ENCODE measurements around the gene CYP17A1. TPM values are rescaled to one million over a fixed set of nuclear protein-coding genes. Genes with fewer than 3 reads are reported as not detected.
"Not testable (repeated sequence)": the region's sequence is repeated elsewhere in the genome, so short reads cannot be mapped to it uniquely, and the experiment has no call there.

Gene CYP17A1
- total RNA-seq, 1 donor from 2014 or later, result not detected

GRCh38 chr10:102859911-102860310 lies 22.7 kb upstream of the CYP17A1 start:
- peaks cover 21% of the 10 kb centered on the region for H3K36me3 Mint-ChIP-seq (ENCODE audit: unreplicated experiment)
- H3K27me3 Mint-ChIP-seq (ENCODE audit: unreplicated experiment), result no peaks in the 10 kb centered on the region
- H3K4me1 Mint-ChIP-seq (ENCODE audit: unreplicated experiment), result peaks cover 23% of the 10 kb centered on the region
- H3K9me3 Mint-ChIP-seq (ENCODE audit: unreplicated experiment), result no peaks in the 10 kb centered on the region
- no peak overlapping the region for H3K27ac Mint-ChIP-seq (ENCODE audit: unreplicated experiment)
- no peak for DNase-seq (ENCODE audit: extremely low spot score, unreplicated experiment)
- no peak for TF ChIP-seq CTCF (IDR thresholded peaks at IDR 0.05)
- H3K4me3 Mint-ChIP-seq (ENCODE audit: unreplicated experiment), result no peak overlapping the region

- DNase-seq (ENCODE audit: extremely low spot score, unreplicated experiment), result peak; percentile 1
- Mint-ChIP-seq H3K27me3 (ENCODE audit: unreplicated experiment) (no peaks in the 10 kb centered on the region), H3K9me3 (ENCODE audit: unreplicated experiment) (no peaks in the 10 kb centered on the region), H3K4me3 (ENCODE audit: unreplicated experiment) (no peak overlapping the region), H3K4me1 (ENCODE audit: unreplicated experiment) (peaks cover 25% of the 10 kb centered on the region), H3K36me3 (ENCODE audit: unreplicated experiment) (peaks cover 10% of the 10 kb centered on the region), H3K27ac (ENCODE audit: unreplicated experiment) (peak overlapping the region; percentile 70)
- TF ChIP-seq CTCF (IDR thresholded peaks at IDR 0.05), result no peak
Observed at GRCh38 chr10:102856758-102857424, 19.7 kb upstream of the CYP17A1 start.

- peak overlapping the region; percentile 60 for H3K4me3 Mint-ChIP-seq (ENCODE audit: unreplicated experiment)
- H3K36me3 Mint-ChIP-seq (ENCODE audit: unreplicated experiment); H3K9me3 Mint-ChIP-seq (ENCODE audit: unreplicated experiment); H3K27me3 Mint-ChIP-seq (ENCODE audit: unreplicated experiment): not testable (repeated sequence)
- peak overlapping the region; percentile 91 for H3K27ac Mint-ChIP-seq (ENCODE audit: unreplicated experiment)
- peaks cover 25% of the 10 kb centered on the region for H3K4me1 Mint-ChIP-seq (ENCODE audit: unreplicated experiment)
- peak; percentile 89 for DNase-seq (ENCODE audit: extremely low spot score, unreplicated experiment)
Observed at GRCh38 chr10:102855731-102856436, 18.7 kb upstream of the CYP17A1 start.

GRCh38 chr10:102853237-102853636 lies 16.0 kb upstream of the CYP17A1 start:
- H3K27ac Mint-ChIP-seq (ENCODE audit: unreplicated experiment); H3K4me3 Mint-ChIP-seq (ENCODE audit: unreplicated experiment); H3K27me3 Mint-ChIP-seq (ENCODE audit: unreplicated experiment); DNase-seq (ENCODE audit: extremely low spot score, unreplicated experiment); H3K9me3 Mint-ChIP-seq (ENCODE audit: unreplicated experiment); H3K36me3 Mint-ChIP-seq (ENCODE audit: unreplicated experiment): not testable (repeated sequence)
- H3K4me1 Mint-ChIP-seq (ENCODE audit: unreplicated experiment), result peaks cover 25% of the 10 kb centered on the region

- Mint-ChIP-seq H3K4me3 (ENCODE audit: unreplicated experiment) (no peak overlapping the region), H3K4me1 (ENCODE audit: unreplicated experiment) (peaks cover 3% of the 10 kb centered on the region)
Observed at GRCh38 chr10:102850025-102850518, 12.9 kb upstream of the CYP17A1 start.

More at GRCh38 chr10:102850025-102850518, 12.9 kb upstream of the CYP17A1 start:
- H3K27me3 Mint-ChIP-seq (ENCODE audit: unreplicated experiment), result no peaks in the 10 kb centered on the region
- no peaks in the 10 kb centered on the region for H3K9me3 Mint-ChIP-seq (ENCODE audit: unreplicated experiment)
- no peak overlapping the region for H3K27ac Mint-ChIP-seq (ENCODE audit: unreplicated experiment)
- H3K36me3 Mint-ChIP-seq (ENCODE audit: unreplicated experiment), result no peaks in the 10 kb centered on the region
- TF ChIP-seq CTCF (IDR thresholded peaks at IDR 0.05), result no peak
- no peak for DNase-seq (ENCODE audit: extremely low spot score, unreplicated experiment)

Measured in osteocyte (in vitro differentiated cells).